Adrenal gland (tissue), 12 donors: ENCODE data around the gene MDM2. TPM values are rescaled to one million over a fixed set of nuclear protein-coding genes. Genes with fewer than 3 reads are reported as not detected.

Experiments used
- DNase-seq, 7 donors: peaks; one replicate each; pipeline ENCODE4 v3.0.0-alpha.2; 2019 to 2020
- H3K27ac ChIP-seq, 5 donors: fragments of 200-600 bp; sonication (generic) in 4 of 5; 1 replicate in 3 of 5; 2 replicates in 2 of 5; pipeline versions ENCODE4 v1.5.1 to v1.8.0; 2016 to 2020; ENCODE audit warnings: mild to moderate bottlenecking in 1 of 5
- H3K27me3 ChIP-seq: fragments of 200-600 bp; 2 replicates; pipeline ENCODE4 v1.8.0; 2021
- H3K36me3 ChIP-seq, 2 donors: fragments of 200-600 bp; replicated peaks in 1 of 2; 1 replicate in 1 of 2; 2 replicates in 1 of 2; pipeline versions ENCODE4 v1.5.1 to v1.8.0; 2018 to 2022
- H3K4me1 ChIP-seq, 2 donors: fragments of 200-600 bp; replicated peaks in 1 of 2; 1 replicate in 1 of 2; 2 replicates in 1 of 2; pipeline versions ENCODE4 v1.5.1 to v1.8.0; 2018 to 2021
- H3K4me3 ChIP-seq, 4 donors: fragments of 200-600 bp; sonication (generic) in 3 of 4; one replicate each; pipeline ENCODE4 v1.5.1; 2016 to 2018
- H3K9me3 ChIP-seq, 3 donors: fragments of 200-600 bp; sonication (generic) in 1 of 3; replicated peaks in 1 of 3; 1 replicate in 2 of 3; 2 replicates in 1 of 3; pipeline versions ENCODE4 v1.5.1 to v1.8.0; 2016 to 2021
- CTCF ChIP-seq, 6 experiments: fragments of 450-650 bp in 4 of 6; fragments of 200-600 bp in 2 of 6; sonication (generic) in 1 of 6; IDR thresholded peaks; 1 replicate in 5 of 6; 2 replicates in 1 of 6; pipeline versions ENCODE4 v1.5.1 to v1.8.0; 2016 to 2021; ENCODE audit warnings: antibody characterized with exemption in 6 of 6, mild to moderate bottlenecking in 2 of 6, moderate library complexity in 1 of 6
- POLR2A ChIP-seq, 2 donors: fragments of 450-650 bp; IDR thresholded peaks; one replicate each; pipeline ENCODE4 v1.6.1; 2017; ENCODE audit warnings: antibody characterized with exemption in 2 of 2, mild to moderate bottlenecking in 2 of 2, moderate library complexity in 1 of 2
- WGBS, 4 donors: extraction: QIAGEN DNeasy Blood & Tissue Kit in 2 of 4; methylation state at CpG; one replicate each; pipeline versions ENCODE4 v1.1.5 to v1.1.7; 2013 to 2017; 5-methylcytosine and 5-hydroxymethylcytosine counted together
- intact Hi-C, 2 donors: fragments of 100-400 bp; cut with DNase I; formaldehyde crosslinking; loops; one replicate each; pipeline versions ENCODE4 v1.14.1 to v1.15.0; 2022 to 2023
- polyA plus RNA-seq, 3 donors: library from polyadenylated mRNA; stranded (reverse); fragments of 200-250 nt in 2 of 3; fragments of 350-450 nt in 1 of 3; fragmentation: Illumina TruSeq in 1 of 3; extraction: RNeasy Lipid Tissue Mini Kit (QIAGEN cat#74804) in 1 of 3; gene quantifications; one replicate each; pipeline ENCODE4 v1.2.3, GENCODE V29; 2013 to 2014
- total RNA-seq, 9 donors: library from RNA; depleted of rRNA in 4 of 9; stranded (reverse); fragments of >200 nt in 4 of 9; fragments of 120-200 nt in 1 of 9; fragmentation: NEBNext Ultra II Directional in 1 of 9; extraction: Animal tissue kit (Norgen Biotek cat#: 25700) in 1 of 9; gene quantifications; one replicate each; pipeline versions ENCODE4 v1.1.0 to v1.2.4, GENCODE V29; 2013 to 2023
- donor health status: healthy with polysubstance abuse.
- donor health status: Bipolar disorder and iron deficiency.
- donor health status: DM: yes; HTN: yes; CAD: no.
- donor health status: DM: no; HTN: no; CAD: no.
- donor health status: DM: no; HTN: no; CAD: no.
- donor health status: DM: yes; HTN: yes; CAD: no.

MDM2 gene
- total and polyA plus RNA-seq, 12 donors = 44.3 to 241 (median 107) TPM

GRCh38 chr12:68803948-68804656 is 3.9 kb upstream of the MDM2 start:
- Histone ChIP-seq H3K9me3 (no peaks in the 10 kb centered on the region), H3K36me3 (no peaks in the 10 kb centered on the region), H3K4me1 (peaks cover 0 to 2% of the 10 kb centered on the region in 2 donors), H3K4me3 (no peak overlapping the region), H3K27me3 (no peaks in the 10 kb centered on the region), H3K27ac (peak overlapping the region in 1 of 5 donors; percentile 40)
- TF ChIP-seq CTCF (IDR thresholded peaks at IDR 0.05) (no peak), POLR2A (IDR thresholded peaks at IDR 0.05) (no peak)
- no peak for DNase-seq
- WGBS, 4 donors = 72 to 85% (median 80%) methylated on average over 5 of the region's 5 CpGs
- intact Hi-C loops = no loop called here

DNA sequence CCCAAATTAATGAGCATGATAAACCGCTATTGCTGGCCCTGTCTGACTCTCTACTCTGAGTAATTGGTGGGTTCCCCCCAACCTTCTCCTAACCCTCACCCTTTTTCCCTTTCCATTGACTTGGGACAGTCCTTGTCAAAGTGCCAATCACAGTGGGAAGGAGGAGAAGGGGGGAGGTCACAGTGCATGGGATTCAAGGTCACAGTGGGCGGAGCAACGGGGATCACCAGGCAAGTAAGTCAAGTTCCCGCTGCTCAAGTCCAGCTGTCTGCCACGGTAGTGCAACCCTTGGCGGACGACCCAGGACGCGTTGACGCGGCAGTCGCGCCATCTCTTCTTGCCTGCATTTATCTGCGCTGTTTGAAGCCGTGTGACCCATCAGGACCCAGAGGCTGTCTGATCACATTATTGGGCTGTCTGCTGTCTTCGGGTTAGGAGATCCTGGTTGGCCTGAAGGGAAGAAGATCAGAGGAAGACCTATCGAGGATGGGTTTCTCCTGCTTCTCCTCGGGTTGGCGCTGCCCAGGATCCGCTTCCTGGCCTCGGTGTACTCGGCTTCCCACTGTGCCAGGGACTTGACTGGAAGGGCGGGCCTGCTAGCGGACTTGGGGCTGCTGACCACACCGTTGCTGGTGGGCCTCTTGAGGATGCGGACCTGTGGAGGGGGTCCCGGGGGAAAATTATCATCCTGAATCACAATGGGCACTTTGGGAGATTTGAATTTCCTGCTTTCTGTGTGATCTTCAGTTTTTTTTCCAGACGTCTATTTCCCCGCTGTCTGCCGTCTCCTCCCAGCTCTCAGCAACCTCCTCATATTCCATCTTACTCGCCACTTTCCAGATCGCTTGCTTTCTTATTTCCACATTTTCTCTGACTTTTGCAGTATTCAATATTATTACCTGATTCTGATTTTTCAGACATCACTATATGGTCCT is 3.1 kb upstream of the MDM2 start:
- intact Hi-C loops = no loop called here
- WGBS, 4 donors = 78 to 86% (median 80%) methylated on average over 29 to 32 of the region's 32 CpGs
- peaks cover 6 to 8% of the 10 kb centered on the region in 2 donors for H3K4me1 ChIP-seq
- H3K27me3 ChIP-seq = no peaks in the 10 kb centered on the region
- H3K27ac ChIP-seq = peak overlapping the region in 2 of 5 donors; percentile 32 to 40
- H3K9me3 ChIP-seq = no peaks in the 10 kb centered on the region
- H3K36me3 ChIP-seq = peaks cover 0 to 3% of the 10 kb centered on the region in 2 donors
- no peak overlapping the region for H3K4me3 ChIP-seq
- TF ChIP-seq POLR2A (IDR thresholded peaks at IDR 0.05) (peak in 1 of 2 donors; percentile 14), CTCF (IDR thresholded peaks at IDR 0.05) (no peak)
- DNase-seq = peak in 6 of 7 donors; percentile 27 to 69 (median 47)

- H3K4me3 ChIP-seq = no peak overlapping the region
- intact Hi-C loops = no loop called here
- 53 to 73% (median 71%) methylated on average over 7 of the region's 7 CpGs for WGBS, 4 donors
- TF ChIP-seq POLR2A (IDR thresholded peaks at IDR 0.05) = no peak
- TF ChIP-seq CTCF (IDR thresholded peaks at IDR 0.05) = no peak
- H3K27me3 ChIP-seq = no peaks in the 10 kb centered on the region
- no peak for DNase-seq
- H3K27ac ChIP-seq = no peak overlapping the region
- peaks cover 10% of the 10 kb centered on the region in 2 donors for H3K4me1 ChIP-seq
- peaks cover 0 to 9% of the 10 kb centered on the region in 2 donors for H3K36me3 ChIP-seq
- no peaks in the 10 kb centered on the region for H3K9me3 ChIP-seq
Observed at GRCh38 chr12:68805592-68806120, 2.3 kb upstream of the MDM2 start.
